ENCODE measurements around the gene ABCA10.
"Not testable (repeated sequence)": the region's sequence is repeated elsewhere in the genome, so short reads cannot be mapped to it uniquely, and the experiment has no call there.

ABCA10 gene

DNA sequence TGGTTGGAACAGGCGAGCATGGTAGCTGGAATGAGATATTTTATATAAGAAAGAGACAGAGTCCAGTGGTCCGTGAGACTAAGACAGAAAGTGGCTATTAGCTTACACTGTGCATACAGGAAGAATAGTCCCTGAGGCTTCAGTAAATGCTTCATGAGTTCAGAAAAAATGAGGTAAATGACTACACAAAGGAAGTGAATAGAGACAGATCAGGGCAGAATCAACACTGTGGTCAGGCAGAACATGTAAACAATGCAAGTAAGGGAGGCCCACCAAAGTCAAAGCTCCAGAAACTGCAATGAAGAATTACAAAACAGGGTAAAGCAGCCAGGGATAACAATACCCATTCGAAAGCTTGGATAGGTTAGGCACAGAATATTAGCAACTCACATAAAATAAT, 4.8 kb downstream of the ABCA10 start:
- peak; percentile 17 for DNase-seq (ENCODE audit: low spot score)

DNA sequence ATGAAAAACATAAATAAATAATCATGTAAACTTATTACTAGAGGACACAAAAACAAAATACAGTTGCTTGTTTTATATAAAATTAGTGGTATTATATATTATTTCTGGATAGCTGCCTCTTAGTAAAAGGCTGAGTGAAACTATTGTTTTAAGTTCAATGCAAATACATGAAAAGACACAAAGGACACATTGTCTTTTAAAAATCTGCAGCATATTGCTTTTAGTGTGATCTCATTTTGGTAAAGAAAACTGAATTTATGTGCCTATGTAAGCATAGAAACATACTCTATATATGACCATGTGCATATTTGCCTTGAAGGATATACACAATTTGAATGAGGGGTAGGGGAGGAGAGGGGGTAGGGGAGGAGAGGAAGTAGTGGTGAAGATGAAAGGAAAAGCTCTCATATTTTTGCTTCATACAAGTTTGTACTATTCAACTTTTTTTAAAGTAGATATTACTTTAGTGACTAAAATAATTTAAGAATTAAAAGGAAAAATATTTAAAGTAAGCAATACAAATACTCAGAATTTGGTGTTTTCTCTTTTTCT, 5.8 kb downstream of the ABCA10 start:
- DNase-seq (ENCODE audit: low spot score) = no peak

DNA sequence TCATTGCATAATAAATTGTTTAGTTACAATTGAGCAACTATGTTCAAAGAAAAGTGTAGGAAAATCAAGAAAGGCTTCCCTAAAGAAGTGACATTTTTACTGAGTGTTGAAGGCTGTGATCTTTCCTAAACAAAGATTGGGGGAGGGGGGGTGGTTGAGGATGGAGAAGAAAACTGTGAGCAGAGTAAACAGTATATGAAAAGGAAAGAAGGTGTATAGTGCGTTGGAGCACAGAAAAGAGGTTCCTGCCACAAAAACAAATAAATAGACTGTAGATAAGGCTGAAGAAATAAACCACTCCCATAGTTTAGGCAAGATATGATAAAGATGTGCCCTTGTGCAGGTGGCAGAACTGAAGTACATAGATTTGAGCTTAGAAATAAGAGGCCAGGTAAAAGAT, 8.5 kb downstream of the ABCA10 start:
- no peak for DNase-seq (ENCODE audit: low spot score)

DNA sequence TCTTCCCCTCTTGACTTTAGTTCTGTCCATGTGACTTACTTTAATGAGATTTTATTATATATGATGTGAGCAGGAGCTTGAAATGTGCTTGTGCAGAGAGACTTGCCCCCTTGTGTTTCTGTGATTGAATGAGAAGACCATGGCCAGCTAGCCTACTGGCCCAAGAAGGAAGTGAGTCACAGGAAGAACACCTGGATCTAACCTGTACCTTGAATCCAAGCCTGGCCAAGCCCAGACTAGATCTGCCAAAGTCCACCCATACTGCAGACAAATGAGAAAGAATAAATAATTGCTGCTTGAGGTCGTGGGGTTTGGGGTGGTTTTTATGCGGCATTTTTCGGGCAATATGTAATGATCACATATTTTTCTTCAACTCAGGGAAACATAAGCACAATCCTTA, 9.6 kb downstream of the ABCA10 start:
- no peak for DNase-seq (ENCODE audit: low spot score)

DNA sequence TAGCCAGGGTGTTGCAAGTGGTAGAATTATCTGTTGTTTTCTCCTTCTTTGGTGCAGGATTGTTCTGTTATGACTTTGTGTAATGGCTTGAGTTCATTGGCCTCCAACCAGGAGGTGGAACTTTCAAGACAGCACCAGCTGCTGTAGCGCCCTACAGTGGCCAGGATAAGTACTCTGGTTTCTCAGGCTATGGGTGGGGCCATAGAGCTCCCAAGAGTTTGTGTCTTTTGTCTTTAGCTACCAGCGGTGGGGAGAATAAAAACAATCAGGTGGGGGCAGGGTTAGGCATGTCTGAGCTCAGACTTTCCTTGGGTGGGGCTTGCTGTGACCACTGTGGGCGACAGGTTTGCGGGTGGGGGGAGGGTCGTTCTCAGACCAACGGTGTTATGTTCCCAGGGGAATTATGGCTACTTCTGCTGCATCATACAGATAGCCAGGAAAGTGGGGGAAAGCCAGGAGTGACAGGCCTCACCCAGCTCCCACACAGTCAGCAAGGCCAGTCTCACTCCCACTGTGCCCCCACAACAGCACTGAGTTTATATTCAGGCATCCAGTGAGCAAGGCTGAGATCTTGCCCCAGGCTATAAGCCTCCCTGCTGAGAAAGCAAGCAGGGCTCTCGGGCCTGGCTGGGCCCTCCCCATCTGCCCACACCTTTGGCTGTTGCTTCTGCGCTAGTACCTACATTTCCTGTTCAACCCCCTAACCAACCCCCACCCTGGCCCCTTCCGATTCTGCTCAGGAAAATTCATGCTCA, 15.4 kb downstream of the ABCA10 start:
- no peak for DNase-seq (ENCODE audit: low spot score)

DNA sequence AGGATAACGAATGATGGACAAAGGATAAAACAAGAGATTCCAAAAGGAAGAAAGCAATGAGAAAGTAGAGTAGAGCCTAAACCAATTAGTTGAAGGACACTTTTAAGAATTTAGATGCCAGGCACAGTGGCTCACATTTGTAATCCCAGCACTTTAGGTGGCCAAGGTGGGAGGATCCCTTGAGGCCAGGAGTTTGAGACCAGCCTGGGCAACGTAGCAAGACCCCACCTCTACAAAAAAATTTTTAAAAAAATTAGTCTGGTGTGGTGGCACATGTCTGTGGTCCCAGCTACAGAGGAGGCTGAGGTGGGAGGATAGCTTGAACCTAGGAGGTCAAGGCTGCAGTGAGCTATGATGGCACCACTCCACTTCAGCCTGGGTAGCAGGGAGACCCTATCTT, 20.0 kb downstream of the ABCA10 start:
- DNase-seq (ENCODE audit: low spot score) = no peak

DNA sequence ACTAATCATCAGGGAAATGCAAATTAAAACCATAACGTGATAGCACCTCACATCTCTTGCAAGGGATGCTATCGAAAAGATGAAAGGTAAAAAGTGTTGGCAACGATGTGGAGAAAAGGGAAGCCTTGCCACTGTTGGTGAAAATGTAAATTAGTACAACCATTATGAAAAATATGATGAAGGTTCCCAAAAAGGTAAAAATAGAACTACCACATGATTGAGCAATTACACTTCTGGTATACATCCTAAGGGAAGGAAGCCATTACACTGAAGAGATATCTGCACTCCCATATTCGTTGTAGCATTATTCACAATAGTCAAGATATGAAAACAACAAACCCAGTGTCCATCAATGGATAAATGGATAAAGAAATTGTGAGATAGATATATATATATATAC, 21.5 kb downstream of the ABCA10 start:
- no peak for DNase-seq (ENCODE audit: low spot score)

DNA sequence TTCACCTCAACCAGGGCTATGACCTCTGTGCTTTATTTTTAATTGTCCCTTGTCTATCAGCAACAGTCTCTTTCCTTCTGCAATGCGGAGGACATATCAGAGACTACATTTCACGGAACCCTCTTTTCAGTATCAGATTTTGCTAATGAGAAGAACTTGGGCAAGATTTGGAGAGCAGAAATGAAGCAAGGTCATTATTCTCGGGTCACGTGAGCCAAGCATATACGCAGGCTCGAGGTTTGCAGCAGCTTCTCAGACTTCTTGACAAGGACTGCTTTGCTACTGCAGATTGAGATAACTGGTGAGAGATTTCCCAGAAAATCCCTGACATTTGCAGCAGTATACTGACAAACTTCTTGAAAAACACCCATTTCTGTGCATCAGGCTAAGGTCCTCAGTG, 30.4 kb downstream of the ABCA10 start:
- no peak for DNase-seq (ENCODE audit: low spot score)

DNA sequence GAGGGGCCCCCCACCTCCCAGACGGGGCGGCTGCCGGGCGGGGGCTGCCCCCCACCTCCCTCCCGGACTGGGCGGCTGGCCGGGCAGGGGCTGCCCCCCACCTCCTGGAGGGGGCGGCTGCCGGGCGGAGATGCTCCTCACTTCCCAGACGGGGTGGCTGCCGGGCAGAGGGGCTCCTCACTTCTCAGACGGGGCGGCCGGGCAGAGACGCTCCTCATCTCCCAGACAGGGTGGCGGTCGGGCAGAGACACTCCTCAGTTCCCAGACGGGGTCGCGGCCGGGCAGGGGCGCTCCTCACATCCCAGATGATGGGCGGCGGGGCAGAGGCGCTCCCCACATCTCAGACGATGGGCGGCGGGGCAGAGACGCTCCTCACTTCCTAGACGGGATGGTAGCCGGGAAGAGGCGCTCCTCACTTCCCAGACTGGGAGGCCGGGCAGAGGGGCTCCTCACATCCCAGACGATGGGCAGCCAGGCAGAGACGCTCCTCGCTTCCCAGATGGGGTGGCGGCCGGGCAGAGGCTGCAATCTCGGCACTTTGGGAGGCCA, 32.4 kb downstream of the ABCA10 start:
- not testable (repeated sequence) for DNase-seq (ENCODE audit: low spot score)

DNA sequence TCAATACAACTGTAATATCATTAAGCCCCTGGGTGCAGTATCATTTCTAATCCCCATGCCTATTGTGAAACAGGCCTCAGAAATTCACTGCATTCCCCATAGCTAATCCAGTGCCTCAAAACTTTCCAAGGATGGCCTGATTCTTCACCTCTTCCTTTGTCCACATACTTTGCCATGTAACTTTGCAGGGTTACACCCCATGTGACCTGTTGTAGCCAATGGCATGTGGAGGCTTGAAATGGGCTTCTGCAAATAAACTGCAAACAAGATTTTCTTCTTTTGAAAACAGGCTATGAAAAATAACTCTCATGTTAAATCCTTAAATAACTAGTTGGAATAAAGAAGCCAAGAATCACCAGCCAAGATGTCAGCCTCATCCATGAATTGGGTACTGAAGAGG, 35.9 kb downstream of the ABCA10 start:
- no peak for DNase-seq (ENCODE audit: low spot score)

DNA sequence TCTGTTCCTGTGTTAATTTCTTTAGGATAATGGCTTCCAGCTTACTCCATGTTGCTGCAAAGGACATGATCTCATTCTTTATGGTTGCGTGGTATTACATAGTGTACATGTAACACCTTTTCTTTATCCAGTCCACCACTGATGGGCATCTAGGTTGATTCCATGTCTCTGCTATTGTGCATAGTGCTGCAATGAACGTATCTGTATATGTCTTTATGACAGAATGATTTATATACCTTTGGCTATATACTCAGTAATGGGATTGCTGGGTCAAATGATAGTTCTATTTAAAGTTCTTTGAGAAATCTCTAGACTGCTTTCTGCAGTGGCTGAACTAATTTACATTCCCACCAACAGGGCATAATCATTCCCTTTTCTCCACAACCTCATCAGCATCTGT, 39.8 kb downstream of the ABCA10 start:
- no peak for DNase-seq (ENCODE audit: low spot score)

DNA sequence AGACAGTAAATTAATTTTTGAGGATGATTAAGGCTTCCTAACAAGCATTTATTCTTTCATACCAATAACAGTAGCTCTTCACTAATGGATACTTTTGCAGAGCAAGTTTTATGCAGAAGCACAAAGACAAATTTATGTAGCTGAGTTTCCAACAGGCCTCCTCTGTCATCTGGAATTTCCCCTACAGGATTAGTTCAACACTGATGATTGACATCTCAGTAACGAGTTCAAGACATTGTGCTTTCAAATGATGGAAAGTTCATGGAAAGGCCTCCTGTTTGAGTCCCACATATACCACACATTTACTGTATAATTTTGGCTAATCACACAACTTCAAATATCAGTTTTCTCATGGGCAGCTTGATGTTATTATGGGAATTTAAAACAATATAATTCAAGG, 40.6 kb downstream of the ABCA10 start:
- DNase-seq (ENCODE audit: low spot score) = no peak

DNA sequence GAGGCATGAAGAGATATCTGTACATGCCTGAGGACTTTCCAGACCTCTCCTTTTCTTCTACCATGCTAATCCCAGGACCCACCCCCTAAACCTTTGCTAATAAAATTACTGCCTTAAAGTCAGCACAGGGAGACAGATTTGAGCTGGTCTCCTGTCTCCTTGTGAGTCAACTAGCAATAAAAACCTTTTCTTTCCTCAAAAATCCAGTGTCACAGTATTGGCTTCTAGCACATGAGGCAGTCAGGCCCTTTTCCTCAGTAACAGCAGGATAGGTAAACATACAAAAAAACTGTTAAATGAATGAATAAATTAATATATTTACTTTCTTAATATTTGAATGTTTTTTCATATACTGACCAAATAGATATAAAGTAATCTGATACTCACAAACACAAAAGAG, 41.3 kb downstream of the ABCA10 start:
- no peak for DNase-seq (ENCODE audit: low spot score)

DNA sequence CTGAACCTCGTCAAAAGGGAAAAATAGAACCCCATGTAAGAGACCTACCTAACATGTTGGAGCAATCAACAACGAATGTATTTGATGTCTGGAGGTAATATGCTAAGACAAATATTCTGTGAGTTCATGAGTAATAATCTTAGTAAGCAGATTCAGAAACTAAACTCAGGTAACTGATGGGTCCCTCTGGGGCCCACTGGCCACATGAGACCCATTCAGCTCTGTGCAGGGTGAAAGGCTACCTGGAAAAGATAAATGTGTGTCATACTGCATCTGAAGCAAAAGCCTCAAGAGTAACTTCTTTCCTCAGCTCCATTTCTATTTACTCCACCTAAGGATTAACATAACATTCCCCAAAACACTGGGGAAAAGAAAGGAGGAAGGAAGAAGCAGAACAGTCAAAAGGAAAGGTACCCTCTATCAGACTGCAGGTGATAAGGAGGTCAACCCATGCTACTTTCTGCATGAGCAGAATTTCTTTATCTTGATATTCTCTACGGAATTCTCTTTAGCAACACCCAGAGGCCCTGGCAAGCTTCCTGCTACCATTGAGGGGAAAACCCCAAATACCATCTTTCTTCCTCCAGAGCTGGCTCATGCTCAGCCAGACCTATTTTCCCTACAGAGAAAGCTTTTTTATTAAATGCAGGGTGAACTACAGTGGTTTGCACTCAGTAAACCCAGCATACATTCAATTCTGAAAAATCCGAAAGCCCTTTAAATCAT, 49.2 kb downstream of the ABCA10 start:
- peak; percentile 52 for DNase-seq (ENCODE audit: low spot score)

DNA sequence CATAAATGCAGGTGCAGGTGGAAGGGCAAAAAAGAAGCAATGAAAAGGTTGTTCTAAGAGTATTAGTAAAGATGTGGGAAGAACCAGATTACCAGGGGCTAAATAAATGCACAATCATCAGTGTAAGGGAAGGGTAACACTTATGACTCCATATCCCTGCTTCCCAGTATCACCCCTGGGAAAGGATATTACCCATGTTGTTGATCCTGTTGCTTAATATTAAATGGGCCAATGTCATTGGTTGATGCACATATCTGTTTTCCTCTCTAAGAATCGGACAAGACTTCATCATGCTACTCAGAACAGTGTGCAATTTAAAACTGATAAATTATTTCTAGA, 52.2 kb downstream of the ABCA10 start:
- DNase-seq (ENCODE audit: low spot score) = no peak

DNA sequence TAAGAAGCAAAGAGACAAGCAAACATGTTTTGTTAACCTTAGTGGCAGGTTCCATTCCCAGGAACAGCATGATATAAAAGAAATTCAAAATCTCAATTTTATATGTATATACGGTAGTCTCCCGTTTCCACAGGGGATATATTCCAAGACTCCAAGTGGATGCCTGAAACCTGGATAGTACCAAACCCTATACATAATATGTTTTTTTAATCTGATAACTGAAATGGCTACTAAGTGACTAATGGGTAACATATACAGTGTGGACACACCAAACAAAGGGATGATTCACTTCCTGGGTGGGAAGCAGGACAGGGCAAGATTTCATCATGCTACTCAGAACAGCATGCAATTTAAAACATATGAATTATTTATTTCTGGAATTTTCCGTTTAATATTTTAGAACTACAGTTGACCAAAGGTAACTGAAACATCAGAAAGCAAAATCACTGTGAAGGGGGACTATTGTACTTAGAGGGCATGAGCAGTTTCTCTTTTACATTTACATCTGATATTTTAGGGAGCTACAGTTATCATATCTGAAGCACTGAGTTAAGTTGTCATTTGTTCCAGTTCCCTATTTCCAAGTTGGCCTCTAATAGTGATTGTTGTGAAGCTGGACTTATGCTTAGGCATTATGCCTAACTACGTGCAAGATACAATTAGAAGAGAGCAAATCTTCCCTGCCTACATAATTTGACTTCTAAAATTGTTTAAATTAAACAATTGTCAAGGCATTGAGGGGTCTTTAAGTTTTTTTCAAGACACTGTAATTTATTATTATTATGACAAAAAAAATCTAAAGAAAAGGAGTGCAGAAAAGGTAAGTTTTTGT, 52.8 kb downstream of the ABCA10 start:
- DNase-seq (ENCODE audit: low spot score) = peak; percentile 80

DNA sequence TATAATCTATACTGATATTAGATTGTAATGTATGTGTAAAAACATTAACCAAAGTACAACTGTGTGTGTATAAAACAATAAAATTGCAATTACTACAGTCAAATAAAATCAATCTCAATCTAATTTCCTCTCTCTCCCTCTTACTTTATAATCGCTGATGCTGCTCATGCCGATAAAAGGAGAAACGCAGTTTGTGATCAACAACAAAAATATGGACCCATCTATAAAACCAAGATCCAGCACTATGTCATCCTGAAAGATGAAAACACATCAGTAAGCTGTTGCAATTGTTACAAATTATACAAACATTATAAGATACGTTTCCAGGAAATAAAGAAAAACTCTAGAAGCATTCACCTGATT, 53.4 kb downstream of the ABCA10 start:
- DNase-seq (ENCODE audit: low spot score) = no peak

DNA sequence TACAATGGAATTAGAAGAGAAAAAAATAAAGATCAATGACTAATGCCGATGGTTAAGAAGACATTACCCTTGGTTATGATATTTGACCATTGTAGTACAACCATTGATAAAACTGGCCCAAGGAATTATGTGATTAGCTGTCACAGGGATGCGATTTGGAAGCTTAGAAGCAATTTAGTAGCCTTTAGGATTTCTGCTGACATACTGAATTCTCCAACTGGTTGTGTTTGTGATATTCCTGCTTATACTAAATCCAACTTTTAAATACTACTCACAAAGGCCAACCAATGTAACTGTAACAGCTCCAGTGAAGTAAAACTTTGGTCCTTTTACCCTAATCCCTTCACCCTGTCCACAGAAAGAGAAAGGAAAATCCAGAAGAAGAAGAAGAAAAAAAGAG, 55.5 kb downstream of the ABCA10 start:
- DNase-seq (ENCODE audit: low spot score) = no peak

DNA sequence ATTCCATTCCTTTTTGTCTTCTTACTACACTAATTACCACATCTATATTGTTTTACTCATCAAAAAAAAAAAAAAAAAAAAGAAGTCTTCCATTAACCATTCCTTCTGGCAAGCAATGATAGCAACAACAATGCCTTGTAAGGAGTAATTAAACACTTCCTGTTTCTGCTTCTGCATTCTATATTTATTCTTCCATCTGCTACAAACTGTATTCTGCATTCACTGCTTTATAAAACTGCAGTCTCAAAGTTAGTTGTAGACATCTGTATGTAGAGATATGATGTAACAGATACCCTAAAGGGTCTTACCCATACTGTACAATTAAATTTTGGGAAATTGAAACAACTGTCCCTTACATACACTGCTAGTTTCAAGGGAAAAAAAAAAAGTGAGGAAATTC, 58.2 kb downstream of the ABCA10 start:
- DNase-seq (ENCODE audit: low spot score) = no peak

DNA sequence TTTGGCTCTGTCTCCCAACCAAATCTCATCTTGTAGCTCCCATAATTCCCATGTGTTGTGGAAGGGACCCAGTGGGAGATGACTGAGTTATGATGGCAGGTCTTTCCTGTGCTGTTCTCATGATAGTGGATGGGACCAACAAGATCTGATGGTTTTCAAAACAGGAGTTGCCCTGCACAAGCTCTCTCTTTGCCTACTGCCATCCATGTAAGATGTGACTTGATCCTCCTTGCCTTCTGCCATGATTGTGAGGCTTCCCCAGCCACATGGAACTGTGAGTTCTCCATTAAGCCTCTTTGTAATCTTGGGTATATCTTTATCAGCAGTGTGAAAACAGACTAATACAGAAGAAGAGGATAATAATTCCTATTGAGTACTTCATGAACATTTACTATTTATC, 60.0 kb downstream of the ABCA10 start:
- DNase-seq (ENCODE audit: low spot score) = not testable (repeated sequence)

DNA sequence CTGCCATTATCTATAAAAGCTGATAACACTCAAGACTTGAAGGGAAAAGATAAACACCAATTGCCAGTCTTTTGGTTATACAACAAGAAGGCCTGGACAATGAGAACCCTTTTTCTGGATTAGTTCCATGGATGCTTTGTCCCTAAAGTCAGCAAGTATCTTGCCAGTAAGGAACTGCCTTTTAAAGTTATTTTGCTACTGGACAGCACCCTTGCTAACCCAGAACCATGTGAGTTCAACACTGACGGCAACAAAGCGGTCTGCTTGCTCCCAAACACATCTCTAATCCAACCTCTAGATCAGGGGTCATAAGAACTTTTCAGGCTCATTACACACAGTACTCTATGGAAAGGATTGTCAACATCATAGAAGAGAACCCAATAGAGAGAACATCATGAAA, 61.7 kb downstream of the ABCA10 start:
- DNase-seq (ENCODE audit: low spot score) = no peak

DNA sequence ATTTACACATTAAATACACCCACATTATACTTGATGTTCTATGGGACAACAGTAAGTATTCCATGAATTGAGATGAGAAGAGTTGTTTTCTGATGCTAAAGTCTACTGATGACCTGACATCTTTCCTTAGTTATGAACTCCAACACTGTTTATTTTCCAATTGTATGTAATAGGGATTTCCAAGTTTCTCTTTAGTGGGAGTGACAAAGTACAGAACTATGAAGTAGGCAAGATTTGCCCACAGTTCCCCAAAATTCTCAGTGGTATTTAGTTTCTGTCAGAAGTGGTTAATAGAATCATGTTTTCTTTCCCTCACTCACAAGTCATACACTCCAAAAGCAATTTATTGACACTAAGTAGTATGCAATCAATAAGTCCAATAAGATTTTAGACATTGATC, 64.4 kb downstream of the ABCA10 start:
- DNase-seq (ENCODE audit: low spot score) = no peak

DNA sequence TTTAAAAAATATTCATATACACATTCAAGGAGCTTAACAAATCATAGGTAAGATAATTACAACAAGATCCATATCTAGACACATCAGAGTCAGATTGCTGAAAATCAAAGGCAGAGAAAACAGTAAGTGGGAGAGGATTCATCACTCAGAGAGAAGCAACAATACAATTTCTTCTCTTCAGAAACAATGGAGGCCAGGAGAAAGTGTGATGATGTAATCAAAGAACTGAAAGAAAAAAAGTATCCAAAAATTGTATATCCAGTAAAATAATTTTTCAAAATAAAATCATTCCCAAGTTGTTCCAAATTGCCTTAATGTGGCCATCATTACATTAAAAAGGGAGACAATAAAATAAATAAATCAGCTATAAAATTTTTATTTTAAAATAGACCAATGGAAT, 69.2 kb downstream of the ABCA10 start:
- no peak for DNase-seq (ENCODE audit: low spot score)

Data from kidney tubule cell (primary cell).